Right atrium auricular region (tissue), 2 donors: Measurements from ENCODE around the gene MPC1. TPM values are rescaled to one million over a fixed set of nuclear protein-coding genes. Genes with fewer than 3 reads are reported as not detected.
"Not testable (repeated sequence)": the region's sequence is repeated elsewhere in the genome, so short reads cannot be mapped to it uniquely, and the experiment has no call there.

Experiments used
- DNase-seq: peaks from one replicate; pipeline ENCODE4 v3.0.0-alpha.2; 2019; ENCODE audit warnings: low spot score
- H3K27ac ChIP-seq, 2 donors: fragments of 200-600 bp; sonication (generic); 1 replicate in 1 of 2; 2 replicates in 1 of 2; pipeline ENCODE4 v1.5.1; 2016 to 2019
- H3K27me3 ChIP-seq, 2 donors: fragments of 200-600 bp; sonication (generic); one replicate each; pipeline versions ENCODE4 v1.5.1 to v1.6.0; 2017 to 2019
- H3K36me3 ChIP-seq: fragments of 200-600 bp; sonication (generic); one replicate; pipeline ENCODE4 v1.5.1; 2016
- H3K4me1 ChIP-seq, 2 donors: fragments of 200-600 bp; sonication (generic); one replicate each; pipeline versions ENCODE4 v1.5.1 to v1.6.0; 2017 to 2019
- H3K4me3 ChIP-seq, 2 donors: fragments of 200-600 bp; sonication (generic); 1 replicate in 1 of 2; 2 replicates in 1 of 2; pipeline ENCODE4 v1.5.1; 2017 to 2019; ENCODE audit warnings: mild to moderate bottlenecking in 1 of 2, moderate library complexity in 1 of 2
- H3K9me3 ChIP-seq, 2 donors: fragments of 200-600 bp; sonication (generic); one replicate each; pipeline ENCODE4 v1.5.1; 2019
- CTCF ChIP-seq, 2 donors: fragments of 200-600 bp; sonication (generic); IDR thresholded peaks; one replicate each; pipeline ENCODE4 v1.5.1; 2019; ENCODE audit warnings: antibody characterized with exemption in 2 of 2
- total RNA-seq, 2 donors: library from RNA; depleted of rRNA; stranded (reverse); fragments of >200 nt; gene quantifications; one replicate each; pipeline ENCODE4 v1.1.0, GENCODE V29; 2016

The MPC1 gene
- total RNA-seq, 2 donors from 2014 or later = 250 to 616 TPM

- DNase-seq = no peak
- no peak for TF ChIP-seq CTCF (IDR thresholded peaks at IDR 0.05)
- H3K9me3 ChIP-seq = no peaks in the 10 kb centered on the region
Measured at GRCh38 chr6:166397849-166398248, 15.1 kb upstream of the MPC1 start.

GRCh38 chr6:166395778-166396177 is 13.0 kb upstream of the MPC1 start:
- H3K4me1 ChIP-seq = no peaks in the 10 kb centered on the region
- no peaks in the 10 kb centered on the region for H3K36me3 ChIP-seq
- H3K9me3 ChIP-seq = no peaks in the 10 kb centered on the region
- DNase-seq = no peak
- no peak for TF ChIP-seq CTCF (IDR thresholded peaks at IDR 0.05)
- H3K27me3 ChIP-seq = no peaks in the 10 kb centered on the region
- H3K4me3 ChIP-seq = no peak overlapping the region
- H3K27ac ChIP-seq = no peak overlapping the region

More at GRCh38 chr6:166397849-166398248, 15.1 kb upstream of the MPC1 start:
- H3K27me3 ChIP-seq = no peaks in the 10 kb centered on the region
- H3K4me3 ChIP-seq = no peak overlapping the region
- H3K36me3 ChIP-seq = no peaks in the 10 kb centered on the region
- H3K27ac ChIP-seq = no peak overlapping the region
- no peaks in the 10 kb centered on the region for H3K4me1 ChIP-seq

- Histone ChIP-seq H3K4me3 (no peak overlapping the region), H3K27me3 (no peaks in the 10 kb centered on the region), H3K36me3 (no peaks in the 10 kb centered on the region), H3K4me1 (no peaks in the 10 kb centered on the region), H3K9me3 (no peaks in the 10 kb centered on the region), H3K27ac (no peak overlapping the region)
- DNase-seq = no peak
- TF ChIP-seq CTCF (IDR thresholded peaks at IDR 0.05) = no peak
Measured at GRCh38 chr6:166395351-166395750, 12.6 kb upstream of the MPC1 start.

- no peak for DNase-seq
- no peaks in the 10 kb centered on the region for H3K9me3 ChIP-seq
- no peaks in the 10 kb centered on the region for H3K4me1 ChIP-seq
- no peak for TF ChIP-seq CTCF (IDR thresholded peaks at IDR 0.05)
- no peaks in the 10 kb centered on the region for H3K27me3 ChIP-seq
- no peak overlapping the region for H3K27ac ChIP-seq
- H3K36me3 ChIP-seq = no peaks in the 10 kb centered on the region
- no peak overlapping the region for H3K4me3 ChIP-seq
Measured at GRCh38 chr6:166394036-166394892, 11.5 kb upstream of the MPC1 start.

GRCh38 chr6:166393535-166393823 is 10.7 kb upstream of the MPC1 start:
- Histone ChIP-seq H3K4me1 (no peaks in the 10 kb centered on the region), H3K9me3 (no peaks in the 10 kb centered on the region), H3K4me3 (no peak overlapping the region), H3K36me3 (no peaks in the 10 kb centered on the region), H3K27me3 (no peaks in the 10 kb centered on the region), H3K27ac (no peak overlapping the region)
- DNase-seq = no peak
- TF ChIP-seq CTCF (IDR thresholded peaks at IDR 0.05) = no peak

- not testable (repeated sequence) for H3K4me1 ChIP-seq, DNase-seq, H3K9me3 ChIP-seq, H3K36me3 ChIP-seq, H3K27me3 ChIP-seq, H3K27ac ChIP-seq, H3K4me3 ChIP-seq
Measured at GRCh38 chr6:166392755-166393534, 10.2 kb upstream of the MPC1 start.
